HEK293 (cell line): ENCODE measurements around the gene ACR.

Experiments
- CTCF ChIA-PET: fragments of 350-600 bp; formaldehyde crosslinking; extraction: SDS; loops from one replicate; lab custom pipeline; 2021; ENCODE audit warnings: antibody characterized with exemption; lab: Yijun Ruan, JAX
- POLR2A ChIA-PET: fragments of 300-600 bp; formaldehyde crosslinking; extraction: SDS; loops from one replicate; lab custom pipeline; 2020; ENCODE audit warnings: antibody characterized with exemption, inconsistent platforms; lab: Yijun Ruan, JAX
- H3K27ac ChIP-seq: fragments of 200-500 bp; sonication (Bioruptor generic); 2 replicates; pipeline ENCODE4 v1.5.1; 2014; ENCODE audit warnings: low read depth, low read length, control low read depth, inconsistent platforms; ENCODE audit errors: extremely low read depth
- H3K36me3 ChIP-seq, 2 experiments: fragments of 200-500 bp in 1 of 2; sonication (Bioruptor generic) in 1 of 2; 1 replicate in 1 of 2; 2 replicates in 1 of 2; pipeline ENCODE4 v1.5.1; 2014 to 2017; ENCODE audit warnings: inconsistent platforms in 2 of 2, low read length in 2 of 2; ENCODE audit not compliant: control insufficient read depth in 2 of 2, insufficient read depth in 1 of 2
- H3K4me1 ChIP-seq: fragments of 200-500 bp; sonication (Bioruptor generic); 2 replicates; pipeline ENCODE4 v1.5.1; 2014; ENCODE audit warnings: mild to moderate bottlenecking, low read length, inconsistent platforms; ENCODE audit not compliant: control insufficient read depth, insufficient read depth
- H3K4me3 ChIP-seq: 2 replicates; pipeline ENCODE4 v1.5.1; 2011; ENCODE audit warnings: low read depth, mild to moderate bottlenecking, control low read depth, low read length, moderate library complexity
- H3K9me3 ChIP-seq: fragments of 200-500 bp; sonication (Bioruptor generic); 2 replicates; pipeline ENCODE4 v1.5.1; 2014; ENCODE audit warnings: low read depth, low read length, inconsistent platforms; ENCODE audit not compliant: control insufficient read depth, insufficient read depth
- GLIS2 ChIP-seq: fragments of 450-650 bp; formaldehyde crosslinking; IDR thresholded peaks from 2 replicates; pipeline ENCODE4 v1.5.1; 2016; ENCODE audit warnings: missing biosample characterization, missing genetic modification characterization
- PRDM1 ChIP-seq: fragments of 450-650 bp; formaldehyde crosslinking; IDR thresholded peaks from 2 replicates; pipeline ENCODE4; 2016; ENCODE audit warnings: missing biosample characterization, missing genetic modification characterization
- RBAK ChIP-seq: fragments of 450-650 bp; formaldehyde crosslinking; IDR thresholded peaks from 2 replicates; pipeline ENCODE4 v1.5.1; 2016; ENCODE audit warnings: missing biosample characterization, missing genetic modification characterization
- SALL2 ChIP-seq: fragments of 450-650 bp; formaldehyde crosslinking; IDR thresholded peaks from 2 replicates; pipeline ENCODE4 v1.5.0; 2017; ENCODE audit warnings: missing biosample characterization, mild to moderate bottlenecking, missing genetic modification characterization, borderline replicate concordance
- SCRT2 ChIP-seq: fragments of 450-650 bp; formaldehyde crosslinking; IDR thresholded peaks from 2 replicates; pipeline ENCODE4 v1.5.1; 2016; ENCODE audit warnings: missing biosample characterization, missing genetic modification characterization
- SETDB1 ChIP-seq: IDR thresholded peaks from one replicate; pipeline ENCODE4 v1.6.1; 2017; ENCODE audit warnings: mild to moderate bottlenecking, low read length, moderate library complexity, mixed read lengths; ENCODE audit not compliant: insufficient read length
- ZBTB11 ChIP-seq: fragments of 450-650 bp; formaldehyde crosslinking; conservative IDR thresholded peaks from 2 replicates; pipeline ENCODE4 v1.5.1; 2016; ENCODE audit warnings: low read depth, missing biosample characterization, missing genetic modification characterization
- ZNF138 ChIP-seq: fragments of 450-650 bp; formaldehyde crosslinking; IDR thresholded peaks from 2 replicates; pipeline ENCODE4 v1.5.1; 2016; ENCODE audit warnings: missing biosample characterization, missing genetic modification characterization, borderline replicate concordance
- ZNF174 ChIP-seq: fragments of 450-650 bp; formaldehyde crosslinking; IDR thresholded peaks from 2 replicates; pipeline ENCODE4 v1.5.0; 2017; ENCODE audit warnings: missing biosample characterization, mild to moderate bottlenecking, missing genetic modification characterization
- ZNF211 ChIP-seq: fragments of 450-650 bp; formaldehyde crosslinking; IDR thresholded peaks from 2 replicates; pipeline ENCODE4 v1.5.1; 2016; ENCODE audit warnings: low read depth, missing biosample characterization, missing genetic modification characterization
- ZNF214 ChIP-seq: fragments of 450-650 bp; formaldehyde crosslinking; IDR thresholded peaks from 2 replicates; pipeline ENCODE4 v1.5.1; 2017; ENCODE audit warnings: missing biosample characterization, mild to moderate bottlenecking, missing genetic modification characterization, borderline replicate concordance
- ZNF335 ChIP-seq: fragments of 450-650 bp; formaldehyde crosslinking; conservative IDR thresholded peaks from 2 replicates; pipeline ENCODE4 v1.5.1; 2016; ENCODE audit warnings: missing biosample characterization, missing genetic modification characterization
- ZNF37A ChIP-seq: fragments of 450-650 bp; IDR thresholded peaks from 2 replicates; pipeline ENCODE4 v1.5.1; 2018; ENCODE audit warnings: missing biosample characterization, missing genetic modification characterization
- ZNF391 ChIP-seq: fragments of 450-650 bp; formaldehyde crosslinking; IDR thresholded peaks from 2 replicates; pipeline ENCODE4 v1.5.1; 2016; ENCODE audit warnings: low read depth, missing biosample characterization, missing genetic modification characterization, borderline replicate concordance
- ZNF404 ChIP-seq: fragments of 450-650 bp; formaldehyde crosslinking; IDR thresholded peaks from 2 replicates; pipeline ENCODE4 v1.5.1; 2017; ENCODE audit warnings: missing biosample characterization, missing genetic modification characterization
- ZNF48 ChIP-seq: fragments of 450-650 bp; formaldehyde crosslinking; IDR thresholded peaks from 2 replicates; pipeline ENCODE4 v1.5.1; 2016; ENCODE audit warnings: missing biosample characterization, missing genetic modification characterization
- ZNF514 ChIP-seq: fragments of 450-650 bp; formaldehyde crosslinking; IDR thresholded peaks from 2 replicates; pipeline ENCODE4 v1.5.1; 2016; ENCODE audit warnings: missing biosample characterization, missing genetic modification characterization
- ZNF530 ChIP-seq: fragments of 450-650 bp; formaldehyde crosslinking; IDR thresholded peaks from 2 replicates; pipeline ENCODE4 v1.5.1; 2016; ENCODE audit warnings: low read depth, missing biosample characterization, missing genetic modification characterization
- ZNF544 ChIP-seq: fragments of 450-650 bp; formaldehyde crosslinking; IDR thresholded peaks from 2 replicates; pipeline ENCODE4 v1.5.0; 2017; ENCODE audit warnings: missing biosample characterization, missing genetic modification characterization
- ZNF670 ChIP-seq: fragments of 450-650 bp; formaldehyde crosslinking; IDR thresholded peaks from 2 replicates; pipeline ENCODE4 v1.5.1; 2016; ENCODE audit warnings: missing biosample characterization, missing genetic modification characterization, low read depth
- ZNF768 ChIP-seq: fragments of 450-650 bp; formaldehyde crosslinking; IDR thresholded peaks from 2 replicates; pipeline ENCODE4 v1.5.1; 2018; ENCODE audit warnings: missing biosample characterization, mild to moderate bottlenecking, missing genetic modification characterization
- ZNF785 ChIP-seq: fragments of 450-650 bp; formaldehyde crosslinking; IDR thresholded peaks from 2 replicates; pipeline ENCODE4 v1.5.1; 2016; ENCODE audit warnings: missing biosample characterization, missing genetic modification characterization
- TF ChIP-seq, protein P1 (sequence below): fragments of 450-650 bp; formaldehyde crosslinking; IDR thresholded peaks from 2 replicates; pipeline ENCODE4 v1.5.1; 2016; ENCODE audit warnings: missing biosample characterization, missing genetic modification characterization
- TF ChIP-seq, protein P2 (sequence below): fragments of 450-650 bp; formaldehyde crosslinking; IDR thresholded peaks from 2 replicates; pipeline ENCODE4 v1.5.1; 2017; ENCODE audit warnings: missing biosample characterization, missing genetic modification characterization
- TF ChIP-seq, protein P3 (sequence below): fragments of 450-650 bp; formaldehyde crosslinking; IDR thresholded peaks from 2 replicates; pipeline ENCODE4 v1.5.1; 2016; ENCODE audit warnings: missing biosample characterization, missing genetic modification characterization
- TF ChIP-seq, protein P4 (sequence below): fragments of 450-650 bp; formaldehyde crosslinking; IDR thresholded peaks from 2 replicates; pipeline ENCODE4 v1.5.1; 2016; ENCODE audit warnings: missing biosample characterization, missing genetic modification characterization, borderline replicate concordance

The ACR gene

DNA sequence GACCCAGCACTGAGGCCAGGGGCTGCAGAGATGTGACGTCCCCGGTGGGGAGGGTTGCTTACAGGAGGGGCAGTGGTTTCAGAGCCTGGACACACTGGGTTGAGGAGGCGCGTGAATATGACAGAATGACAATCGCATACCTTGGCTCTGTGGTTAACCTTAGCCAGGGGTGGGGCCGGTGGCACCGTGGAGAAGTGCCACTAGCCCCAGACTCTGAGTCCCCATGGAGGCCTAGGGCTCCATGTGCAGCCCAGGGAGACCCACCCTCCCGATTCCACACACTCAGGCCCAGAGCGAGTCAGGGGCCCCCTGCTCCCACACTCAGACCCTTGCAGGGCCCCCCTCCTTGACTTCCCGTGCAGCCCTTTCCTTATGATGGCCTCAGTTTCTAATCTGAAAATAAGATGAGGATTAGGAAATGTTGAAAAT lies 3.6 kb upstream of the ACR start:
- ChIA-PET CTCF (no interaction called here), POLR2A (interaction anchor here (0.6 kb wide), 1 partner anchor 700 kb away, joined by 4 read pairs; no protein-coding TSS in a partner anchor)
- no peak overlapping the region for H3K27ac ChIP-seq
- TF ChIP-seq PRDM1 (tag by site-specific recombination) (no peak), ZNF768 (no peak), ZNF544 (tag by site-specific recombination) (no peak), ZNF785 (tag by site-specific recombination) (no peak), ZNF37A (no peak), ZNF174 (tag by site-specific recombination) (no peak), ZNF391 (tag by site-specific recombination) (no peak), SETDB1 (no peak), GLIS2 (tag by site-specific recombination) (no peak), ZNF530 (tag by site-specific recombination) (no peak), ZNF670 (tag by site-specific recombination) (no peak), ZNF211 (no peak), SALL2 (tag by site-specific recombination) (no peak), ZNF48 (tag by site-specific recombination) (no peak), ZNF138 (tag by site-specific recombination) (no peak), ZNF335 (tag by site-specific recombination) (no peak)
- TF ChIP-seq, protein P1, sequence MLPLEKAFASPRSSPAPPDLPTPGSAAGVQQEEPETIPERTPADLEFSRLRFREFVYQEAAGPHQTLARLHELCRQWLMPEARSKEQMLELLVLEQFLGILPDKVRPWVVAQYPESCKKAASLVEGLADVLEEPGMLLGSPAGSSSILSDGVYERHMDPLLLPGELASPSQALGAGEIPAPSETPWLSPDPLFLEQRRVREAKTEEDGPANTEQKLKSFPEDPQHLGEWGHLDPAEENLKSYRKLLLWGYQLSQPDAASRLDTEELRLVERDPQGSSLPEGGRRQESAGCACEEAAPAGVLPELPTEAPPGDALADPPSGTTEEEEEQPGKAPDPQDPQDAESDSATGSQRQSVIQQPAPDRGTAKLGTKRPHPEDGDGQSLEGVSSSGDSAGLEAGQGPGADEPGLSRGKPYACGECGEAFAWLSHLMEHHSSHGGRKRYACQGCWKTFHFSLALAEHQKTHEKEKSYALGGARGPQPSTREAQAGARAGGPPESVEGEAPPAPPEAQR: no peak
- TF ChIP-seq, protein P2, sequence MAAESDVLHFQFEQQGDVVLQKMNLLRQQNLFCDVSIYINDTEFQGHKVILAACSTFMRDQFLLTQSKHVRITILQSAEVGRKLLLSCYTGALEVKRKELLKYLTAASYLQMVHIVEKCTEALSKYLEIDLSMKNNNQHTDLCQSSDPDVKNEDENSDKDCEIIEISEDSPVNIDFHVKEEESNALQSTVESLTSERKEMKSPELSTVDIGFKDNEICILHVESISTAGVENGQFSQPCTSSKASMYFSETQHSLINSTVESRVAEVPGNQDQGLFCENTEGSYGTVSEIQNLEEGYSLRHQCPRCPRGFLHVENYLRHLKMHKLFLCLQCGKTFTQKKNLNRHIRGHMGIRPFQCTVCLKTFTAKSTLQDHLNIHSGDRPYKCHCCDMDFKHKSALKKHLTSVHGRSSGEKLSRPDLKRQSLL (tag by site-specific recombination): no peak
- TF ChIP-seq, protein P3, sequence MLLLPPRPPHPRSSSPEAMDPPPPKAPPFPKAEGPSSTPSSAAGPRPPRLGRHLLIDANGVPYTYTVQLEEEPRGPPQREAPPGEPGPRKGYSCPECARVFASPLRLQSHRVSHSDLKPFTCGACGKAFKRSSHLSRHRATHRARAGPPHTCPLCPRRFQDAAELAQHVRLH: no peak
- H3K36me3 ChIP-seq: no peaks in the 10 kb centered on the region
- no peaks in the 10 kb centered on the region for H3K4me1 ChIP-seq
- no peaks in the 10 kb centered on the region for H3K9me3 ChIP-seq
- no peak overlapping the region for H3K4me3 ChIP-seq

DNA sequence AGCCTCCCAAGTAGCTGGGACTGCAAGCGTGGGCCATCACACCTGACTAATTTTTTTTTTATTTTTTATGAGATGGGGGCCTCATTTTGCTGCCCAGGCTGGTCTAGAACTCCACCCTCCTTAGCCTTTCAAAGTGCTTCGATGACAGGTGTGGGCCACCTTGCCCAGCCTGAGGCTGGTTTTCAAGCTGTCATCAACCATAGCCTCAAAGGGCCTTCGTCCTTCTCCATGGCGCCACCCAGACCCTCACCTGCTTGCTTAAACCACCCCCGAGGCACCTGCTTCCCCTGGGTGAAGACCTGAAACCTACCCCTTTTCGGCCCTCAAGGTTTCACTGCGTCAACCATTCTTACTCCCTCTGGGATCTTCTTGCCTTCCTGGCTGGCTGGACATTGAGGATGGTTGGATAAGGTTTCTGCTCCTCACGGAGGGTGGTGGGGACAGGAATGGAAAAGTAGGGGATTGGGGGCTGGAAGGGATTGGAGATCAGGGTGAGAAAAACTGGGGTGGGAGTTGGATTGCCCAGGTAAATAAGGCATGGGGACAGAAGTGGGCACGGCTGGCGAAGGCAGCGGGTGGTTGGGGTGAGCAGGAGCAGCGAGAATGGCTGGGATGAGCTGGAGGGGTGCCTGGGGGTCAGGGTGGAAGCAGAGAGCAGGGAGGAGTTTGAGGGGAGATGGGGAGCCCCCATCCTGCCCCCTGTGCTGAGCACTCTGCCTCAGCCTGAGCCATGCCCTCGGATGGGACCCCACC lies 2.8 kb upstream of the ACR start:
- no peaks in the 10 kb centered on the region for H3K36me3 ChIP-seq
- H3K27ac ChIP-seq: no peak overlapping the region
- TF ChIP-seq ZNF514 (tag by site-specific recombination) (no peak), SCRT2 (tag by site-specific recombination) (no peak), ZNF768 (no peak), ZNF37A (no peak), RBAK (tag by site-specific recombination) (no peak), ZNF404 (no peak), ZNF214 (tag by site-specific recombination) (no peak), ZBTB11 (no peak)
- TF ChIP-seq, protein P4, sequence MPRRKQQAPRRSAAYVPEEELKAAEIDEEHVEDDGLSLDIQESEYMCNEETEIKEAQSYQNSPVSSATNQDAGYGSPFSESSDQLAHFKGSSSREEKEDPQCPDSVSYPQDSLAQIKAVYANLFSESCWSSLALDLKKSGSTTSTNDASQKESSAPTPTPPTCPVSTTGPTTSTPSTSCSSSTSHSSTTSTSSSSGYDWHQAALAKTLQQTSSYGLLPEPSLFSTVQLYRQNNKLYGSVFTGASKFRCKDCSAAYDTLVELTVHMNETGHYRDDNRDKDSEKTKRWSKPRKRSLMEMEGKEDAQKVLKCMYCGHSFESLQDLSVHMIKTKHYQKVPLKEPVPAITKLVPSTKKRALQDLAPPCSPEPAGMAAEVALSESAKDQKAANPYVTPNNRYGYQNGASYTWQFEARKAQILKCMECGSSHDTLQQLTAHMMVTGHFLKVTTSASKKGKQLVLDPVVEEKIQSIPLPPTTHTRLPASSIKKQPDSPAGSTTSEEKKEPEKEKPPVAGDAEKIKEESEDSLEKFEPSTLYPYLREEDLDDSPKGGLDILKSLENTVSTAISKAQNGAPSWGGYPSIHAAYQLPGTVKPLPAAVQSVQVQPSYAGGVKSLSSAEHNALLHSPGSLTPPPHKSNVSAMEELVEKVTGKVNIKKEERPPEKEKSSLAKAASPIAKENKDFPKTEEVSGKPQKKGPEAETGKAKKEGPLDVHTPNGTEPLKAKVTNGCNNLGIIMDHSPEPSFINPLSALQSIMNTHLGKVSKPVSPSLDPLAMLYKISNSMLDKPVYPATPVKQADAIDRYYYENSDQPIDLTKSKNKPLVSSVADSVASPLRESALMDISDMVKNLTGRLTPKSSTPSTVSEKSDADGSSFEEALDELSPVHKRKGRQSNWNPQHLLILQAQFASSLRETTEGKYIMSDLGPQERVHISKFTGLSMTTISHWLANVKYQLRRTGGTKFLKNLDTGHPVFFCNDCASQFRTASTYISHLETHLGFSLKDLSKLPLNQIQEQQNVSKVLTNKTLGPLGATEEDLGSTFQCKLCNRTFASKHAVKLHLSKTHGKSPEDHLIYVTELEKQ (tag by site-specific recombination): no peak

More for the DNA sequence above, 2.8 kb upstream of the ACR start:
- POLR2A ChIA-PET: no interaction called here
- Histone ChIP-seq H3K9me3 (no peaks in the 10 kb centered on the region), H3K4me3 (no peak overlapping the region), H3K4me1 (no peaks in the 10 kb centered on the region)
- CTCF ChIA-PET: interaction anchor here (0.6 to 1.2 kb wide), 3 partner anchors 22 to 285 kb away, joined by 3 read pairs; no protein-coding TSS in a partner anchor
